Measurements from ENCODE around the gene PLD2. TPM values are rescaled to one million over a fixed set of nuclear protein-coding genes. Genes with fewer than 3 reads are reported as not detected.
A peak's percentile ranks its signal among the peaks of the same experiment; 100 is the strongest.

PLD2 gene
- total and polyA plus RNA-seq, 10 of the 15 experiments (the other 5 are each of a cell fraction or from before 2014, with no cell fraction given): 0.71 to 16.5 (median 7.0) TPM

DNA sequence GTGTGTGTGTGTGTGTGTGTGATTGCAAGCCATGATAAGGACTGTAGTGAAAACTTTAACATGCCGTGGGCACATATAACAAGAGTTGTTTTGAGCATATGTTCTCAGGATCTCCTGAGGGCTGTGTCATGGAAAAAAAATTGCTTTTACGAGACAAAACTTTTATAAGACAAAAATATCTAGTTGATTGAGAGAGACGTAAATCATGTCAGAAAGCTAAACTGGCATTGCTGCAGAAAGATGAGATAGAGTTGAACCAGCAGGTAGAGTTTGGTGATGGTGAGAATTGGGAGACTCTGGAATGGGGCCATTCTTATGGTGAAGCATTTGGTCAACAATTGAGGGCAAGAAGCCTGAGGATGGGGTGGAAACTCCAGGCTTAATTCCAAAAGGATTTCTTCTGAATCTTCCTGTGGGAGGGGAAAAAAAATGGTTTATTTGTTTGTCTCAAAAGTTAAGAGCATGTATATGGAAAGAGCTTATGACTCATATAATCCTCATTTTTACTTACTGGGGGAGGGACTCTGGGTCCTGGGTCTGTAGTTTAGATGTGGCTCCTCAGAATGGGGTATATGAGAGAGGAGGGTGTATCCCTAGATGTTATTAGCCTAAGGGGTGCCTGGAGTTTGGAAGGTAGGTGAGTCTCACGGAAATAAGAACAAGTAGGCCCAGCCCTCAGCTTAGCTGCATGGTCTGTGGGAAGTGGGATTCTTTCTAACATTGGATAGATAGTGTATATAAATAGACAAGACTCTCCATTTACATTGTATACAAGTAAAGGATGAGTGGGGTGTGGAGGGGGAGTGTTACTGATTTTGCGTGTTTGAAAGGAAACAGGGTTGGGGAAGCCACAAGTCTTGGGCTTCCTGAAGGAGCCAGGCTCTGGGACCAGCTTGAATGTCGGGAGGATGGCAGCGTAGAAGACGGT is 33.3 kb downstream of the PLD2 start:
- Histone ChIP-seq H3K4me2 (ENCODE audit: control insufficient read depth, insufficient read depth) (peak overlapping the region; percentile 19; the same call in 1 of the 2 replicates), H3K9ac (ENCODE audit: control insufficient read depth, insufficient read depth, low read length) (no peak overlapping the region), H4K20me1 (ENCODE audit: control insufficient read depth, insufficient read depth) (peaks cover 12% of the 10 kb centered on the region), H3K27ac (ENCODE audit: control insufficient read depth, insufficient read depth) (no peak overlapping the region), H3K27me3 (replicated peaks in 1 of 2; ENCODE audit: control insufficient read depth in 2 of 2, insufficient read depth in 2 of 2, low read length in 1 of 2) (no peaks in the 10 kb centered on the region), H3K79me2 (ENCODE audit: control insufficient read depth, insufficient read depth, low read length) (peaks cover 24% of the 10 kb centered on the region), H3K4me1 (ENCODE audit: control insufficient read depth, insufficient read depth, low read length) (peaks cover 19% of the 10 kb centered on the region), H3K4me3 (no peak overlapping the region), H3K9me3 (replicated peaks; ENCODE audit: control insufficient read depth, insufficient read depth, low read length) (no peaks in the 10 kb centered on the region), H3K36me3 (ENCODE audit: control insufficient read depth in 2 of 2, insufficient read depth in 2 of 2, low read length in 1 of 2) (no peaks in the 10 kb centered on the region; a peak in 2 of 4 replicates), H2AFZ (ENCODE audit: control insufficient read depth, low read depth, low read length) (no peak overlapping the region)
- 88% methylated on average over 8 of the region's 8 CpGs for WGBS (ENCODE audit: insufficient coverage, insufficient replicate concordance, low lambda C conversion rate, missing lambda C conversion rate)
- ATAC-seq: no peak
- BruUV-seq (replicated peaks): no TSS peak
- ChIA-PET CTCF (interaction anchor here (1.2 kb wide), 1 partner anchor 50 kb away, joined by 5 read pairs; no protein-coding TSS in a partner anchor), POLR2A (interaction anchor here (0.5 kb wide), 1 partner anchor 139 kb away, joined by 3 read pairs; no protein-coding TSS in a partner anchor), SMC1A (ENCODE audit: uncharacterized antibody, unreplicated experiment) (no interaction called here), RAD21 (ENCODE audit: unreplicated experiment) (interaction anchor here (0.5 to 0.6 kb wide), 2 partner anchors 112 to 130 kb away, joined by 3 to 4 read pairs; partner anchors contain the start of gene ARRB2)
- in situ Hi-C loops (cut with MboI): no loop called here
- intact Hi-C loops (cut with micrococcal nuclease; ENCODE audit: unreplicated experiment): no loop called here
- TF ChIP-seq BCLAF1 (IDR thresholded peaks at IDR 0.05): no peak
- no peak for TF ChIP-seq ESRRA (IDR thresholded peaks at IDR 0.05; ENCODE audit: low read length)
- no peak for TF ChIP-seq CBFB (IDR thresholded peaks at IDR 0.05; ENCODE audit: low read depth)
- no peak for TF ChIP-seq NFYA (IDR thresholded peaks at IDR 0.05; ENCODE audit: borderline replicate concordance, low read depth, low read length)
- TF ChIP-seq, protein P1, sequence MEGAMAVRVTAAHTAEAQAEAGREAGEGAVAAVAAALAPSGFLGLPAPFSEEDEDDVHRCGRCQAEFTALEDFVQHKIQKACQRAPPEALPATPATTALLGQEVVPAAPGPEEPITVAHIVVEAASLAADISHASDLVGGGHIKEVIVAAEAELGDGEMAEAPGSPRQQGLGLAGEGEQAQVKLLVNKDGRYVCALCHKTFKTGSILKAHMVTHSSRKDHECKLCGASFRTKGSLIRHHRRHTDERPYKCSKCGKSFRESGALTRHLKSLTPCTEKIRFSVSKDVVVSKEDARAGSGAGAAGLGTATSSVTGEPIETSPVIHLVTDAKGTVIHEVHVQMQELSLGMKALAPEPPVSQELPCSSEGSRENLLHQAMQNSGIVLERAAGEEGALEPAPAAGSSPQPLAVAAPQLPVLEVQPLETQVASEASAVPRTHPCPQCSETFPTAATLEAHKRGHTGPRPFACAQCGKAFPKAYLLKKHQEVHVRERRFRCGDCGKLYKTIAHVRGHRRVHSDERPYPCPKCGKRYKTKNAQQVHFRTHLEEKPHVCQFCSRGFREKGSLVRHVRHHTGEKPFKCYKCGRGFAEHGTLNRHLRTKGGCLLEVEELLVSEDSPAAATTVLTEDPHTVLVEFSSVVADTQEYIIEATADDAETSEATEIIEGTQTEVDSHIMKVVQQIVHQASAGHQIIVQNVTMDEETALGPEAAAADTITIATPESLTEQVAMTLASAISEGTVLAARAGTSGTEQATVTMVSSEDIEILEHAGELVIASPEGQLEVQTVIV (IDR thresholded peaks at IDR 0.05; ENCODE audit: borderline replicate concordance, partially characterized antibody): no peak
- TF ChIP-seq CHD1 (IDR thresholded peaks at IDR 0.05; ENCODE audit: low read depth, low read length): no peak
- TF ChIP-seq RB1 (IDR thresholded peaks at IDR 0.05; ENCODE audit: borderline replicate concordance): no peak
- TF ChIP-seq POLR2AphosphoS2 (IDR thresholded peaks at IDR 0.05; ENCODE audit: low read depth, low read length): no peak
- no peak for TF ChIP-seq ZNF622 (IDR thresholded peaks at IDR 0.05)
- TF ChIP-seq, protein P2, sequence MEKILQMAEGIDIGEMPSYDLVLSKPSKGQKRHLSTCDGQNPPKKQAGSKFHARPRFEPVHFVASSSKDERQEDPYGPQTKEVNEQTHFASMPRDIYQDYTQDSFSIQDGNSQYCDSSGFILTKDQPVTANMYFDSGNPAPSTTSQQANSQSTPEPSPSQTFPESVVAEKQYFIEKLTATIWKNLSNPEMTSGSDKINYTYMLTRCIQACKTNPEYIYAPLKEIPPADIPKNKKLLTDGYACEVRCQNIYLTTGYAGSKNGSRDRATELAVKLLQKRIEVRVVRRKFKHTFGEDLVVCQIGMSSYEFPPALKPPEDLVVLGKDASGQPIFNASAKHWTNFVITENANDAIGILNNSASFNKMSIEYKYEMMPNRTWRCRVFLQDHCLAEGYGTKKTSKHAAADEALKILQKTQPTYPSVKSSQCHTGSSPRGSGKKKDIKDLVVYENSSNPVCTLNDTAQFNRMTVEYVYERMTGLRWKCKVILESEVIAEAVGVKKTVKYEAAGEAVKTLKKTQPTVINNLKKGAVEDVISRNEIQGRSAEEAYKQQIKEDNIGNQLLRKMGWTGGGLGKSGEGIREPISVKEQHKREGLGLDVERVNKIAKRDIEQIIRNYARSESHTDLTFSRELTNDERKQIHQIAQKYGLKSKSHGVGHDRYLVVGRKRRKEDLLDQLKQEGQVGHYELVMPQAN (conservative IDR thresholded peaks at IDR 0.05): no peak
- no peak for TF ChIP-seq BHLHE40 (IDR thresholded peaks at IDR 0.05; ENCODE audit: borderline replicate concordance in 1 of 2, low read depth in 2 of 2, low read length in 1 of 2)
- no peak for TF ChIP-seq IRF4 (IDR thresholded peaks at IDR 0.05; ENCODE audit: low read depth, low read length)
- FAIRE-seq: no peak
- DNase-seq (ENCODE audit: low read depth, low spot score): no peak
